GM12878 (cell line): ENCODE data around the gene FAM200A. TPM values are rescaled to one million over a fixed set of nuclear protein-coding genes. Genes with fewer than 3 reads are reported as not detected.

Experiments
- ASH2L ChIP-seq: fragments of 300-600, 200-600 bp; sonication (generic); IDR thresholded peaks from 2 replicates; pipeline ENCODE4 v1.6.1; 2017; ENCODE audit warnings: low read depth, mild to moderate bottlenecking, borderline replicate concordance
- BHLHE40 ChIP-seq, 2 experiments: fragments of 450-650 bp in 1 of 2; IDR thresholded peaks; 2 replicates each; pipeline ENCODE4 v1.6.1; 2011 to 2017; ENCODE audit warnings: low read depth in 2 of 2, borderline replicate concordance in 1 of 2, improper control_type of control experiment in 1 of 2, low read length in 1 of 2, mild to moderate bottlenecking in 1 of 2
- CEBPZ ChIP-seq: fragments of 150-350 bp; IDR thresholded peaks from 2 replicates; pipeline ENCODE4 v1.6.1; 2016; ENCODE audit warnings: low read depth, low read length
- CREM ChIP-seq: IDR thresholded peaks from 2 replicates; pipeline ENCODE4 v1.6.1; 2014; ENCODE audit warnings: antibody characterized with exemption, low read depth
- E2F4 ChIP-seq: IDR thresholded peaks from 2 replicates; pipeline ENCODE4 v1.6.1; 2012; ENCODE audit warnings: low read depth, low read length, improper control_type of control experiment
- ELK1 ChIP-seq: IDR thresholded peaks from 2 replicates; pipeline ENCODE4 v1.6.1; 2012; ENCODE audit warnings: low read depth, low read length, improper control_type of control experiment
- JUND ChIP-seq: IDR thresholded peaks from 2 replicates; pipeline ENCODE4 v1.6.1; 2012; ENCODE audit warnings: low read depth, mild to moderate bottlenecking, low read length, improper control_type of control experiment, moderate library complexity
- KDM1A ChIP-seq: fragments of 200-600 bp; sonication (generic); IDR thresholded peaks from 2 replicates; pipeline ENCODE4 v1.6.1; 2016; ENCODE audit warnings: borderline replicate concordance
- NKRF ChIP-seq: fragments of 450-650 bp; conservative IDR thresholded peaks from 2 replicates; pipeline ENCODE4 v1.6.1; 2017; ENCODE audit warnings: mild to moderate bottlenecking, moderate library complexity
- RAD51 ChIP-seq: fragments of 450-650 bp; IDR thresholded peaks from 2 replicates; pipeline ENCODE4 v1.6.1; 2016; ENCODE audit warnings: moderate library complexity, mild to moderate bottlenecking, inconsistent platforms
- RUNX3 ChIP-seq: IDR thresholded peaks from 2 replicates; pipeline ENCODE4 v1.6.1; 2012; ENCODE audit warnings: low read length, inconsistent platforms
- SRF ChIP-seq, 2 experiments: IDR thresholded peaks; 2 replicates each; pipeline ENCODE4 v1.6.1; 2011; ENCODE audit warnings: low read depth in 2 of 2, low read length in 2 of 2, mild to moderate bottlenecking in 1 of 2, moderate library complexity in 1 of 2
- STAT3 ChIP-seq: IDR thresholded peaks from 2 replicates; pipeline ENCODE4 v1.6.1; 2011; ENCODE audit warnings: low read depth, low read length, improper control_type of control experiment
- SUZ12 ChIP-seq: fragments of 200-600 bp; sonication (generic); IDR thresholded peaks from one replicate; pipeline ENCODE4 v1.6.1; 2018; ENCODE audit warnings: antibody characterized with exemption, mild to moderate bottlenecking; ENCODE audit not compliant: unreplicated experiment
- TCF3 ChIP-seq: IDR thresholded peaks from 2 replicates; pipeline ENCODE4 v1.6.1; 2012; ENCODE audit warnings: low read depth, mild to moderate bottlenecking, low read length, borderline replicate concordance; ENCODE audit not compliant: insufficient read depth
- YBX1 ChIP-seq: fragments of 450-650 bp; IDR thresholded peaks from 2 replicates; pipeline ENCODE4 v1.6.1; 2016; ENCODE audit warnings: antibody characterized with exemption
- ZBED1 ChIP-seq: IDR thresholded peaks from 2 replicates; pipeline ENCODE4 v1.6.1; 2016; ENCODE audit warnings: borderline replicate concordance
- ZBTB33 ChIP-seq: fragments of 450-650 bp; IDR thresholded peaks from 2 replicates; pipeline ENCODE4 v1.6.1; 2017; ENCODE audit warnings: mild to moderate bottlenecking
- ZNF217 ChIP-seq: fragments of 450-650 bp; IDR thresholded peaks from 2 replicates; pipeline ENCODE4 v1.6.1; 2017; ENCODE audit warnings: antibody characterized with exemption, mild to moderate bottlenecking
- ZNF384 ChIP-seq: IDR thresholded peaks from 2 replicates; pipeline ENCODE4 v1.6.1; 2012; ENCODE audit warnings: low read depth, mild to moderate bottlenecking, low read length, improper control_type of control experiment, borderline replicate concordance
- polyA plus RNA-seq, 11 experiments: library from polyadenylated mRNA; depleted of rRNA in 4 of 11; unstranded in 6 of 11; stranded (reverse) in 5 of 11; fragments of >200 nt; fragmentation: Nextera tagmentation in 4 of 11; fragmentation: Illumina TruSeq in 1 of 11; extraction: Ambion mirVana in 4 of 11; extraction: Trizol in 1 of 11; gene quantifications; 1 replicate in 1 of 11; 2 replicates in 10 of 11; pipeline versions ENCODE4 v1.2.1 to v1.2.3, GENCODE V29; 2011 to 2016; ENCODE audit warnings: inconsistent platforms in 2 of 11, missing spikeins in 2 of 11, low read depth in 1 of 11
- total RNA-seq, 4 experiments: library from RNA; depleted of rRNA in 3 of 4; stranded (reverse); fragments of >200 nt in 3 of 4; fragmentation: Illumina TruSeq in 1 of 4; extraction: Trizol in 1 of 4; gene quantifications; 2 replicates each; pipeline versions ENCODE4 v1.2.1 to v1.2.3, GENCODE V29; 2013 to 2021

FAM200A gene
- total and polyA plus RNA-seq, 10 of the 15 experiments (the other 5 are each of a cell fraction or from before 2014, with no cell fraction given), result 2.7 to 9.0 (median 6.5) TPM

GRCh38 chr7:99499721-99500636, 51.9 kb downstream of the FAM200A start, which contains the start of gene ZNF394 (continued):
- TF ChIP-seq BHLHE40 (IDR thresholded peaks at IDR 0.05; ENCODE audit: borderline replicate concordance in 1 of 2, low read depth in 2 of 2, low read length in 1 of 2) (peak; percentile 87 to 94), ZNF384 (no peak), CREM (peak; percentile 99), SRF (IDR thresholded peaks at IDR 0.05; ENCODE audit: low read depth in 2 of 2, low read length in 2 of 2) (peak in 1 of 2 experiments; percentile 44; a peak in 1 of 4 replicates), RUNX3 (peak; percentile 76), ELK1 (peak; percentile 76), ZBTB33 (no peak), ZNF217 (no peak), NKRF (peak; percentile 63), ASH2L (peak; percentile 37; the same call in 1 of the 2 replicates), E2F4 (no peak), KDM1A (no peak), TCF3 (0 out of 2 replicates have a peak, but pooled peaks have one; percentile 4), YBX1 (no peak), SUZ12 (no peak), JUND (no peak), RAD51 (no peak), ZBED1 (no peak), CEBPZ (no peak), STAT3 (no peak)
